Ishikawa (cell line): Measurements from ENCODE around the gene UGGT1.

ENCODE experiments used
- CEBPB ChIP-seq: IDR thresholded peaks from 2 replicates; pipeline ENCODE4 v1.6.1; 2012
- CREB1 ChIP-seq: IDR thresholded peaks from 2 replicates; pipeline ENCODE4 v1.6.1; 2012; ENCODE audit warnings: low read depth
- EGR1 ChIP-seq: IDR thresholded peaks from 2 replicates; pipeline ENCODE4 v1.6.1; 2012
- EP300 ChIP-seq: IDR thresholded peaks from 2 replicates; pipeline ENCODE4 v1.6.1; 2012; ENCODE audit warnings: borderline replicate concordance
- FOXM1 ChIP-seq: IDR thresholded peaks from 2 replicates; pipeline ENCODE4 v1.6.1; 2012; ENCODE audit warnings: low read depth, borderline replicate concordance
- NFIC ChIP-seq: IDR thresholded peaks from 2 replicates; pipeline ENCODE4 v1.6.1; 2012
- RAD21 ChIP-seq: IDR thresholded peaks from 2 replicates; pipeline ENCODE4 v1.6.1; 2012; ENCODE audit warnings: low read depth
- REST ChIP-seq: IDR thresholded peaks from 2 replicates; pipeline ENCODE4 v1.6.1; 2012; ENCODE audit warnings: low read depth, mild to moderate bottlenecking
- TAF1 ChIP-seq: IDR thresholded peaks from 2 replicates; pipeline ENCODE4 v1.6.1; 2012; ENCODE audit warnings: low read depth, mild to moderate bottlenecking
- TCF12 ChIP-seq: IDR thresholded peaks from 2 replicates; pipeline ENCODE4 v1.6.1; 2012; ENCODE audit warnings: low read depth
- TEAD4 ChIP-seq: IDR thresholded peaks from 2 replicates; pipeline ENCODE4 v1.6.1; 2012
- USF1 ChIP-seq: IDR thresholded peaks from 2 replicates; pipeline ENCODE4 v1.6.1; 2012
- YY1 ChIP-seq: IDR thresholded peaks from 2 replicates; pipeline ENCODE4 v1.6.1; 2012; ENCODE audit warnings: low read depth
- ZBTB7A ChIP-seq: IDR thresholded peaks from 2 replicates; pipeline ENCODE4 v1.6.1; 2012; ENCODE audit warnings: low read depth
- TF ChIP-seq, protein P1 (sequence below): IDR thresholded peaks from 2 replicates; pipeline ENCODE4 v1.6.1; 2012

UGGT1 gene

DNA sequence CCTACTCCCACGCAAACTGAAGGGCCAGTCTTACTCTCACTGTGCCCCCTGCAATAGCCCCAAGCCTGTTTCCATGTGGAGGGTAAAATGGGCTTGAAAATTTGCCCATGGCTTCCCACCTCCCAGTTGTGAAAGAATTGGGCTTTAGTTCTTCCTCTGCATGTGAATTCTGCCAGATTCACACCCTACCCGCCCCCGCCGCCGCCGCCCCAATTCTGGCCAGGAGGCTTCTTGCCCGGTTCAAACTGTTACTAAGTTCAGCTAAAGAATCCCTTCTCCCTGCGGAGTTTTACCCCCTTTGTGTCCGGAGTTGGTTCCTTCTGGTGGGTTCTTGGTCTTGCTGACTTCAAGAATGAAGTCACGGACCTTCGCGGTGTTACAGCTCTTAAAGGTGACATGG, 37.7 kb upstream of the UGGT1 start:
- TF ChIP-seq NFIC (no peak), TAF1 (no peak), ZBTB7A (no peak), EP300 (no peak), YY1 (no peak), RAD21 (no peak), USF1 (no peak), TEAD4 (no peak), FOXM1 (no peak), CEBPB (no peak), REST (no peak), EGR1 (no peak)
- TF ChIP-seq, protein P1, sequence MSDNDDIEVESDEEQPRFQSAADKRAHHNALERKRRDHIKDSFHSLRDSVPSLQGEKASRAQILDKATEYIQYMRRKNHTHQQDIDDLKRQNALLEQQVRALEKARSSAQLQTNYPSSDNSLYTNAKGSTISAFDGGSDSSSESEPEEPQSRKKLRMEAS: no peak

DNA sequence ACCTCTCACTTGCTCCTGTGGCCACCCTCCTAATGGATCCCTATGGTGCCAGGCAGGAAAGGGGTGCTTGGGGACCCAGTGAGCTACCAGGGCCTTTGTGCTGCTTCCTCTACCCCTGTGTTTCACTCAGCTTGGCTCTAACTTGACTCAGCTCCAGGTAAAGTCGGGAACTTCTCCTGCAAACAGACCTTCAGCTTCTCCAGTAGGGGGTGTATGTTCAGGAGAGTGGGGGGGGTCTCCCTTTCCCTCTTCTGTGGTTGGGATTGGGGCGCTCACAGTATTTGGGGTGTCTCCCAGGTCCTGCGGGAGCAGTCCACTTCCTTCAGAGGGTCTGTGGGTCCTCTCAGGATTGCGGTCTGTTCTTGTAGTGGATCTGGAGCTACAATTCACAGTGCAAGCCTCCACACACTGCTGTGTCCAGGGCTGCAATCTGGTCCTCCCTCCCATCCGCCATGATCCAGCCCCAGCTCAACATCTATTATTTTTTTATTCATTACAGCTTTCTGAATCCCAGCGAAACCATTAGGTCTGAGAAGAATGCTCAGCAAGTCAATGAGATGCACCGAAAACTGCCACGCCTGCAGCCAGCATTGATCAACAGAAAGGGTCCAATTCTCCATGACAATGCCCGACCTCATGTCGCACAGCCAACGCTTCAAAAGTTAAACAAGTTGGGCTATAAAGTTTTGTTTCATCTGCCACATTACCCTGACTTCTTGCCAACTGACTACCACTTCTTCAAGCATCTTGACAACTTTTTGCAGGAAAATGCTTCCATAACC, 36.7 kb upstream of the UGGT1 start:
- TF ChIP-seq TEAD4 (no peak), CEBPB (no peak), YY1 (no peak), EGR1 (no peak), TAF1 (no peak), ZBTB7A (no peak), REST (no peak), FOXM1 (no peak), CREB1 (no peak), NFIC (no peak), TCF12 (no peak), RAD21 (no peak), USF1 (no peak), EP300 (no peak)

- no peak for TF ChIP-seq TAF1
- no peak for TF ChIP-seq TEAD4
- TF ChIP-seq USF1: no peak
- no peak for TF ChIP-seq YY1
- TF ChIP-seq TCF12: no peak
These were observed 33.7 kb upstream of the UGGT1 start for GRCh38 chr2:128057334-128057733.

DNA sequence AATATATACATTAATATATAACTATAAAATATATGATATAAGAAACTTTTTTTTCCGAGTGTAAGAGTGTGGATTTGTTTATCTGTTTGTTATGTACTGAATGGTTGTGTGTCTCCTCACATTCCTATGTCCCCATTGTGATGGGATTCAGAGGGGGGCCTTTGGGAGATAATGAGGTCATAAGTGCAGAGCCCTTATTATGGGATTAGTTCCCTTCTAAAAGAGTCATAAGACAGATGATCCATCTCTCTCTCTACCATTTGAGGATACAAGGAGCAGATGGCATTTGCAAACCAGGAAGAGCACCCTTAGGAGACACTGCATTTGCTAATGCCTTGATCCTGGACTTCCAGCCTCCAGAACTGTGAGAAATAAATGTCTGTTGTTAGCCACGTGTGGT, 32.9 kb upstream of the UGGT1 start:
- TF ChIP-seq EP300: no peak
- TF ChIP-seq TEAD4: no peak
- TF ChIP-seq USF1: no peak
- no peak for TF ChIP-seq RAD21
- no peak for TF ChIP-seq REST
- TF ChIP-seq TCF12: no peak
- TF ChIP-seq YY1: no peak
- no peak for TF ChIP-seq EGR1
